ENCODE data around the gene HSPA2.
"Not testable (repeated sequence)": the region's sequence is repeated elsewhere in the genome, so short reads cannot be mapped to it uniquely, and the experiment has no call there.

HSPA2 gene

GRCh38 chr14:64515053-64515452 lies 25.5 kb upstream of the HSPA2 start:
- DNase-seq: no peak

- no peak for DNase-seq
Measured at GRCh38 chr14:64516969-64517368, 23.6 kb upstream of the HSPA2 start.

GRCh38 chr14:64517667-64518066 lies 22.9 kb upstream of the HSPA2 start:
- not testable (repeated sequence) for DNase-seq

- DNase-seq: no peak
Measured at GRCh38 chr14:64518229-64518628, 22.3 kb upstream of the HSPA2 start.

- DNase-seq: no peak
Measured at GRCh38 chr14:64520699-64521098, 19.8 kb upstream of the HSPA2 start.

- no peak for DNase-seq
Measured at GRCh38 chr14:64522591-64523355, 17.8 kb upstream of the HSPA2 start.

GRCh38 chr14:64525354-64525753 lies 15.2 kb upstream of the HSPA2 start:
- DNase-seq: no peak

GRCh38 chr14:64531567-64531966 lies 9.0 kb upstream of the HSPA2 start:
- DNase-seq: no peak

GRCh38 chr14:64536488-64537245 lies 3.9 kb upstream of the HSPA2 start:
- DNase-seq: no peak

- DNase-seq: peak in 1 of 2 experiments; percentile 58
Measured at GRCh38 chr14:64541261-64541971, 875 bp downstream of the HSPA2 start.

- DNase-seq: peak in 1 of 2 experiments; percentile 42
Measured at GRCh38 chr14:64541972-64542835, 1.7 kb downstream of the HSPA2 start.

GRCh38 chr14:64542836-64543201 lies 2.3 kb downstream of the HSPA2 start:
- DNase-seq: no peak

GRCh38 chr14:64544607-64545312 lies 4.2 kb downstream of the HSPA2 start:
- DNase-seq: peak; percentile 26 to 40

- DNase-seq: no peak
Measured at GRCh38 chr14:64549016-64549415, 8.5 kb downstream of the HSPA2 start.

GRCh38 chr14:64549791-64550620 lies 9.5 kb downstream of the HSPA2 start, which contains the start of gene PPP1R36:
Gene PPP1R36 (plus strand): TSS chr14:64549961. CDS start chr14:64549998, 37 bp downstream.
- DNase-seq: peak; percentile 81 to 83

GRCh38 chr14:64550621-64551333 lies 10.2 kb downstream of the HSPA2 start:
- DNase-seq: peak; percentile 59 to 71

- DNase-seq: no peak
Measured at GRCh38 chr14:64554556-64554955, 14.0 kb downstream of the HSPA2 start.

GRCh38 chr14:64556526-64556925 lies 16.0 kb downstream of the HSPA2 start:
- no peak for DNase-seq

- not testable (repeated sequence) for DNase-seq
Measured at GRCh38 chr14:64558216-64558615, 17.7 kb downstream of the HSPA2 start.

GRCh38 chr14:64561631-64562030 lies 21.1 kb downstream of the HSPA2 start:
- no peak for DNase-seq

Measured in NCI-H524 (cell line).